GOT3 (cell line): ENCODE data around the gene PLAAT5.
"Not testable (repeated sequence)": the region's sequence is repeated elsewhere in the genome, so short reads cannot be mapped to it uniquely, and the experiment has no call there.

ENCODE experiments used
- DNase-seq: peaks from one replicate; lab custom pipeline; 2025; ENCODE audit warnings: mixed read lengths; lab: John Stamatoyannopoulos, UW

PLAAT5 gene

DNA sequence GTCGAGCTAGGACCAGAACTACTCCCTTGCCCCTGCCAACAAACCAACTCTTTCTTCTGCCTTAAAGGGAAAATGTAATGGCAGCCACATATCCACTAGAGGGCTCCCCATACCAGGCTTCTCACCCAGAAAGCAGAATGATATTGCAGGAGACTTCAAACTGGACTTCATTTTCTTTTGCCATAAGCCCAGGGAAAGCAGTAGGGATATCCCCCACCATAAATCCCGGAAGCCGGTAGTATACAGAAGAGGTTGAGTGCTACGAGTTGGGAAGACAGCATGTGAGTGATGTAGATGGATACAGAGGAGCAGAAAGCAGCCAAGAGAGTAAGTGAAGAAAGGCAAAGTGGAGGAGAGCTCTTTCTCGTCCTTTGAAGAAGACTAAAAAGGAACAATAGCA is 12.1 kb downstream of the PLAAT5 start:
- no peak for DNase-seq

DNA sequence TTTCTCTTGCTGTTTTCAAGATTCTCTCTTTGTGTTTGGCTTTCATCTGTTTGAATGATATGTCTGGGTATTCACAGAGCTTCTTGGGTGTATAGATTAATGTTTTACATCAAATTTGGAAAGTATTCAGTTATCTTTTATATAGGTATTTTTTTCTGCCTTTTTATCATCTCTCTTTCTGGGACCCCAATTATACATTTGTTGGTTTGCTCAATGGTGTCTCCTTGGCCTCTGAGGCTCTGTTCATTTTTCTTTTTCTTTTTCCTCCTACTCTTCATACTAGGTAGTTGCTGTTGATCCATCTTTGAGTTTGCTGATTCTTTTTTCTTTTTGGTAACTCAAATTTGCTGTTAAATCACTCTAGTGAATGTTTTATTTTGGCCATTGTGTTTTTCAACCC is 14.3 kb downstream of the PLAAT5 start:
- no peak for DNase-seq

DNA sequence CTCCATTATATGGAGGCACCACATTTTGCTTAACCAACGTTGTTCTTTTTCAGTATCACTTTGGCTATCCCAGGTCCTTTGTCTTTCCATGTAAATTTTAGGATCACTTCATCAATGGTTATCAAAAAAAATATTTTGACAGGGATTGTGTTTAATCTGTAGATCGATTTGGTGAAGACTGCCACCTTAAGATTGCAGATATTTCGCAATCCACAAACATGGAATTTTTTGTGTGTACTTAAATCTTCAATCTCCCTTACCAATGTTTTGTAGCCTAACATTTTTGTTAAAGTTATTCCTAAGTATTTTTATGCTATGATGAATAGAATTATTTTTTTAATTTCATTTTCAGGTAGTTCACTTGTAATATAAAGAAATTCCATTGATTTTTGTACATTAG is 18.6 kb downstream of the PLAAT5 start:
- no peak for DNase-seq

DNA sequence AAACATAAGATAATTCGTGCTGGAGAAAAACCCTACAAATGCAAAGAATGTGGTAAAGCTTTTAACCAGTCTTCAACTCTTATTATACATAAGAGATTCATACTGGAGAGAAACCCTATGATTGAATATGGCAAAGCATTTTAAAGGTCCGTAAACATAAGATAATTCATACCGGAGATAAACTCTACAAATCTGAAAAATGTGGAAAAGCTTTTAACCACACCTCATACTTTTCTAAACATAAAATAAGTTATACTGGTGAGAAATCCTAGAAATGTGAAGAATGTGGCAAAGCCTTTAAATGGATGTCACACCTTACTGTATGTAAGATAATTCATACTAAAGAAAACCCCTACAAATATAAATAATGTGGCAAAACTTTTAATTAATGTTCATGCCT is 20.7 kb downstream of the PLAAT5 start:
- DNase-seq = no peak

DNA sequence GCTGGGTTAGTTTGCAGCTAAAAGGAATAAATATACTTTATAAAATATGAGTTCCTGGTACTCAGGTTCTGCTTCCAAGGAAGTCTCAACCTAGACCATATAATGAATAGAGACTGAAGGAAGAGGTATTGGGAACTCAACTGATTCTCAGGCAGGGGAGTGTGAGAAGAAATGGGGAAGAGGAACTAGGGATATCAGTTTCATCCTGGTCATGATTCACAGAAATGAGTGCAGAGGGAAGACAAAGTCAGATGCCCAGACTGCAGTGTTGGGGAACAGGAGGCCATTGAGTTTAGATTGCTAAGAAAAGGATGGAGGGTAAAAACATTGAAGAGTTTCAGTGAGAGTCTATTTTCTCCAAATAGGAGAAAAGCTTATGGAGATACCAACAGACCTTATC is 28.8 kb downstream of the PLAAT5 start:
- no peak for DNase-seq

DNA sequence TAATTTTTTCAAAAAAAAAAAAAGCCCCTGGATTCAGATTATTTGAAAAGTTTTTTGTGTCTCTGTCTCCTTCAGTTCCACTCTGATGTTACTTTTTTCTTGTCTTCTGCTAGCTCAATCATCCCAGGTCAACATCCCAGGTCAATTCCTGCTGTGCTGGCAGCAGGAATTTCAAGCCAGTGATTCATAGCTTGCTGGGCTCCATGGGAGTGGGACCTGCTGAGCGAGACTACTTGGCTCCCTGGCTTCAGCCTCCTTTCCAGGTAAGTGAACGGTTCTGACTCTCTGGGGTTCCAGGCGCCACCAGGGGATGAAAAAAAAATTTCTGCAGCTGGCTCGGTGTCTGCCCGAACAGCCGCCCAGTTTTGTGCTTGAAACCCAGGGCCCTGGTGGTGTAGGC is 31.4 kb downstream of the PLAAT5 start:
- no peak for DNase-seq

DNA sequence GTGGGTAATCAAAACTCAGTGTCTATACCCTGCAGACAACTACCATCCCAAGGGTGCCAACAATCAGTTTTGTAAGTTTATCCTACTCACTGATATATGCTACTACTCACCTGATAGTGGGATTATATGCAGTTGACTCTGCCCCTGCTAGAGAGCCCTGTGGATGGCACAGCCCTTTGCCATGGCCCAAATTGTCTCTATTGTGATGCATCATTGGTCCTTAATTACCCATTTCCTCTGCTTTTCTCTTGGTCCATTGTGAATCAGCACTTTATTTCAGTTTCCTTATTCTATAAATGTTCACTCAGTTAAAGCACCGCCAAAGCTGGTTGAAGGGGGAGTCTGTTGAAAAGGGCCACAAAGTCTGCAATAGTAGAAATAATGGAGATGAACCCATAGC is 42.3 kb downstream of the PLAAT5 start:
- no peak for DNase-seq

DNA sequence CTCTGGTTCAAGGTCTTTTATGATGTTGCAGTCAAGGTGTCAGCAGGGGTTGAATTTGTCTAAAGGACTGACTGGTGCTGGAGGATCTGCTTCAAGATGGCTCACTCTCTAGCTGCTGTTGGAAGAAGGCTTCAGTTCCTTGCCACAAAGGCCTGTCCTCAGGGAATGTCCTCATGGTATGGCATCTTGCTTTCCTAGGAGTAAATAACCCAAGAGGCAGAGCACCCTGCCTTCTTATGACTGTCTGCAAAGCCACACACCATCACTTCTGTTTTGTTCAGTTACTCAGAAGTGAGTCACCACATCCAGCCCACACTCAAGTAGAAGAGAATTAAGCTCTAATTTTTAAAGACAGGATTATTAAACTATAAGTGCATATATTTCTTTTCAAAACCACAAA is 45.2 kb downstream of the PLAAT5 start:
- no peak for DNase-seq

DNA sequence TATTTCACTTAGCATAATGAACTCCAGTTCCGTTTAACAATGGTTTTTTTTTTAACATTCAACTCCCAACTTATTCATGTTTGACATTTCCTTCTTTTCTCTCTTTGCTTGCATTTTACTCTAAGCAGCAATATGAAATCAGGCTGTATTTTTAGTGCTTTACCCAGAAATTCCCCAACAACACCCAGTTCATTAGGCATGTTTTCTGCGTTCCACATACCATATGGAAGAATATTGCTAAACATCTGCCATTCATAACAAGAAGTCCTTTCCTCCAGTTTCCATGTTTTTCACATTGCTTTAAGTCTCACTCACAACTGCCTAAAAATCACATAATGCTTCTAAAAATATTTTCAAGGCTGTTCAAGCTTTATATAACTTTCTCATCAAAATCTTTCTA is 45.8 kb downstream of the PLAAT5 start:
- no peak for DNase-seq

DNA sequence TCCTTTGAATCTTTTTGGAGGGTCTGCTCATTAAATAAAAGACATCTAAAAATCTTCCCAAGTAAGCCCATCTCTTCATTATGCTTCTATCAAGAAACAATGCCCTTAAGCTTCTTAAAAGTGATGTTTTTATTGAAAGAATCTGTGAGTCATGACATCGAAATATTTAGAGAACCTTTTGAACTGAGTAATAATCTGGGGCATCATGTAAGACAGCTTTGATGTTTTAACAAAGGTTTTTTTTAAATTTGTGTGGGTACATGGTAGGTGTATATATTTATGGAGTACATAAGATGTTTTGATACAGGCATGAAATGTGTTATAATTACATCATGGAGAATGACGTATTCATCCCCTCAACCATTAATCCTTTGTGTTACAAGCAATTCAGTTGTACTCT is 46.8 kb downstream of the PLAAT5 start:
- no peak for DNase-seq

DNA sequence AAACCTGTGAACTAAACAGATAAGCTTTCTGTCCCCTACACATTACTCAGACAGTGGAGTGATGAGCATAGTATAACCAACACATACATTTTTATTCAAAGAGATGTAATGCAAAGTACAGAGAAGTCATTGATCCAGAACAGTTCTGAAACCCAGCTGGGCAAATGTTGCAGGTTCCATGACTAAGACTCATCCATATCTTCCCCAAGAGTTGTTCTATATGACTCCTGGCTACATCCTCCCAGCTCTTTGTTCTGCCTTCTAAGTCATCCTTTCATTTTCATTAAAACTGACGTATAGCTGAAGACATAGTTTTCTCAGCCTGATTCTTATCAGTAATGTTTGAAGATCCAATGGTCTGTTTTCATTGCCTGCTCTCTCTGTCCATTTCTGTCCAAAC is 47.3 kb downstream of the PLAAT5 start:
- DNase-seq = no peak

DNA sequence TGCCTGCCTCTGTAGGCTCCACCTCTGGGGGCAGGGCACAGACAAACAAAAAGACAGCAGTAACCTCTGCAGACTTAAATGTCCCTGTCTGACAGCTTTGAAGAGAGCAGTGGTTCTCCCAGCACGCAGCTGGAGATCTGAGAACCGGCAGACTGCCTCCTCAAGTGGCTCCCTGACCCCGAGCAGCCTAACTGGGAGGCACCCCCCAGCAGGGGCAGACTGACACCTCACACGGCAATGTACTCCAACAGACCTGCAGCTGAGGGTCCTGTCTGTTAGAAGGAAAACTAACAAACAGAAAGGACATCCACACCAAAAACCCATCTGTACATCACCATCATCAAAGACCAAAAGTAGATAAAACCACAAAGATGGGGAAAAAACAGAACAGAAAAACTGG is 55.1 kb downstream of the PLAAT5 start:
- DNase-seq = not testable (repeated sequence)

DNA sequence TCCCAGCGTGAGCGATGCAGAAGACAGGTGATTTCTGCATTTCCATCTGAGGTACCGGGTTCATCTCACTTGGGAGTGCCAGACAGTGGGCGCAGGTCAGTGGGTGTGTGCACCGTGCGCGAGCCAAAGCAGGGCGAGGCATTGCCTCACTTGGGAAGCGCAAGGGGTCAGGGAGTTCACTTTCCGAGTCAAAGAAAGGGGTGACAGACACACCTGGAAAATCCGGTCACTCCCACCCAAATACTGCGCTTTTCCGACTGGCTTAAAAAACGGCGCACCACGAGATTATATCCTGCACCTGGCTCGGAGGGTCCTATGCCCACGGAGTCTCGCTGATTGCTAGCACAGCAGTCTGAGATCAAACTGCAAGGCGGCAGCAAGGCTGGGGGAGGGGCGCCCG is 55.6 kb downstream of the PLAAT5 start:
- DNase-seq = not testable (repeated sequence)

DNA sequence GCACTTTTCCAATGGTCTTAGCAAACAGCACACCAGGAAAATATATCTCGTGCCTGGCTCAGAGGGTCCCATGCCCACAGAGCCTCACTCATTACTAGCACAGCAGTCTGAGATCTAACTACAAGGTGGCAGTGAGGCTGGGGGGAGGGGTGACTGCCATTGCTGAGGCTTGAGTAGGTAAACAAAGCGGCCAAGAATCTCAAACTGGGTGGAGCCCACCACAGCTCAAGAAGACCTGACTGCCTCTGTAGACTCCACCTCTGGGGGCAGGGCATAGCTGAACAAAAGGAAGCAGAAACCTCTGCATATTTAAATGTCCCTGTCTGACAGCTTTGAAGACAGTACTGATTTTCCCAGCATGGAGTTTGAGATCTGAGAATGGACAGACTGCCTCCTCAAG is 60.2 kb downstream of the PLAAT5 start:
- DNase-seq = not testable (repeated sequence)

DNA sequence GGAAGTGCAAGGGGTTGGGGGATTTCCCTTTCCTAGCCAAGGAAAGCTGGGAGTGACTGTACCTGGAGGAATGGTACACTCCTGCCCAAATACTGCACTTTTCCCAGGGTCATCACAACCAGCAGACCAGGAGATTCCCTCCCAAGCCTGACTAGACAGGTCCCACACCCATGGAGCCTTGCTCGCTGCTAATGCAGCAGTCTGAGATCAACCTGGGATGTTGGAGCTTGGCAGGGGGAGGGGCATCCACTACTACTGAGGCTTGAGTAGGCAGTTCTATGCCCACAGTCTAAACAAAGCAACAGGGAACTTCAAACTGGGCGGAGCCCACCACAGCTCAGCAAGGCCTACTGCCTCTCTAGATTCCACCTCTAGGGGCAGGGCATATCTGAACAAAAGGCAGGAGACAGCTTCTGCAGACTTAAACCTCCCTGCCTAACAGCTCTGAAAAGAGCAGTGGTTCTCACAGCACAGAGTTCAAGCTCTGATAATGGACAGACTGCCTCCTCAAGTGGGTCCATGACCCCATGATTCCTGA is 62.9 kb downstream of the PLAAT5 start:
- DNase-seq = no peak

DNA sequence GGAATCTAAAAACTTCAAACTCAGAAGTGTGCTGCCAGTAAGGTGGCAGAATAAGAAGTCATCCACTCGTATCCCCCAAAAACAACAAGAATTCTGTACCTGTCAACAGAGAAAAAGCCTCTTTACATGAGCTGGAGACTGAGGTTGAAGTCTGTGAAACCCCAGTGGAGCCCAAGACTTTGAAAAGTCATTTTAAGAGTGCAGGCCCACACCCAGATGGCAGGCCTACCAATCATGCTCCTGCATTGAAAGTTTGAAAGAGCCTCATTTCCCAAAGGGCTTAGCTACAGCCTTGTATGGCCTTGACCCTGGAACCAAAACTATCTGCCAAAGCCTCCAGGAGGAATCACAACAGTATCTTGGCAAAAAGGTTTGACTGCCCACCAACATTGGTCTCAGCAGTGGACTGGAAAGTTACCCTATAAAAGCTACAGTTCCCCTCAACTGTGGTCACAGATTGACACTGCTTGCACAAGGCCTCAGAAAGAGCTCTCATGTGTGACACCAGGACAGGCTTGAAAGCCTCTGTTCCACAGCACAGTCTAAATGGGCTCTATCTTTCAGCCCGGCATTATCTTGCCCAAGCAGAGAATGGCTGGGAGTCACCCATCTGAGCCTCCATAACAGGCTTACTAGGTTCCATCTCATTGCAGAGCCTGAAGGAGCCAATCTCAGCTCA is 73.7 kb downstream of the PLAAT5 start:
- DNase-seq = no peak
